ENCODE results near the gene SLC35F3. TPM values are rescaled to one million over a fixed set of nuclear protein-coding genes. Genes with fewer than 3 reads are reported as not detected.
"Not testable (repeated sequence)": the region's sequence is repeated elsewhere in the genome, so short reads cannot be mapped to it uniquely, and the experiment has no call there.

SLC35F3 gene
- total RNA-seq, 2 donors from 2014 or later = 14.4 to 14.8 TPM

DNA sequence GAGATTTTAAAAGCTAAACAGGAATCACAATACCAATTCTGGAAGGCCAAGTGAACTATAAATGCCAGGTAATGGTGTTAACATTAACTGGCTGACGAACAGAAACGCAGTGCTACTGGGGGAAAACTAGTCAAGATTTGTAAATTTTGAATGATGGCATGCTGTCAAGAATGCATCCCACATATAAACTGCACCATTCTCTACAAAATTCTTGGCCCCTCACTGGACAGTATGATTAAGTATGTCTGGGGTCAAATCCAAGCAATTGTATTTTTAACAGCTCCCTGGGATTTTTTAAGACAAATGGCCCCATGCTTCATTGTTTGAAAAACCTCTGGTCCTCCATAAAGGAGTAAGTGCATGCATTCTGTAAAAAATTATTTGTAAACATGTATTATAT lies 395.6 kb downstream of the SLC35F3 start:
- Mint-ChIP-seq H3K27me3 (ENCODE audit: insufficient read depth) (no peaks in the 10 kb centered on the region), H3K27ac (no peak overlapping the region), H3K36me3 (ENCODE audit: low read depth) (peaks cover 7% of the 10 kb centered on the region), H3K4me1 (peaks cover 2% of the 10 kb centered on the region), H3K4me3 (no peak overlapping the region), H3K9me3 (peaks cover 7% of the 10 kb centered on the region)
- H3K4me1 ChIP-seq (ENCODE audit: control insufficient read depth, insufficient read depth, low read length) = no peaks in the 10 kb centered on the region
- TF ChIP-seq, protein P1, sequence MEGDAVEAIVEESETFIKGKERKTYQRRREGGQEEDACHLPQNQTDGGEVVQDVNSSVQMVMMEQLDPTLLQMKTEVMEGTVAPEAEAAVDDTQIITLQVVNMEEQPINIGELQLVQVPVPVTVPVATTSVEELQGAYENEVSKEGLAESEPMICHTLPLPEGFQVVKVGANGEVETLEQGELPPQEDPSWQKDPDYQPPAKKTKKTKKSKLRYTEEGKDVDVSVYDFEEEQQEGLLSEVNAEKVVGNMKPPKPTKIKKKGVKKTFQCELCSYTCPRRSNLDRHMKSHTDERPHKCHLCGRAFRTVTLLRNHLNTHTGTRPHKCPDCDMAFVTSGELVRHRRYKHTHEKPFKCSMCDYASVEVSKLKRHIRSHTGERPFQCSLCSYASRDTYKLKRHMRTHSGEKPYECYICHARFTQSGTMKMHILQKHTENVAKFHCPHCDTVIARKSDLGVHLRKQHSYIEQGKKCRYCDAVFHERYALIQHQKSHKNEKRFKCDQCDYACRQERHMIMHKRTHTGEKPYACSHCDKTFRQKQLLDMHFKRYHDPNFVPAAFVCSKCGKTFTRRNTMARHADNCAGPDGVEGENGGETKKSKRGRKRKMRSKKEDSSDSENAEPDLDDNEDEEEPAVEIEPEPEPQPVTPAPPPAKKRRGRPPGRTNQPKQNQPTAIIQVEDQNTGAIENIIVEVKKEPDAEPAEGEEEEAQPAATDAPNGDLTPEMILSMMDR (conservative IDR thresholded peaks at IDR 0.05) = no peak
- no peak overlapping the region for H3K9ac ChIP-seq (ENCODE audit: extremely low read depth, low read length, poor library complexity, severe bottlenecking)
- H3K4me3 ChIP-seq (ENCODE audit: low read length) = no peak overlapping the region
- DNase-seq = no peak
- WGBS, 2 experiments (ENCODE audit: insufficient coverage in 1 of 2, insufficient read length in 1 of 2) = 91 to 100% methylated on average over 1 to 2 of the region's 2 CpGs
- H3K36me3 ChIP-seq (ENCODE audit: control insufficient read depth, insufficient read depth, low read length) = no peaks in the 10 kb centered on the region
- H3K9me3 ChIP-seq (ENCODE audit: control insufficient read depth, low read length) = peaks cover 5% of the 10 kb centered on the region
- H3K27me3 ChIP-seq (ENCODE audit: control insufficient read depth, insufficient read depth, low read length, poor library complexity, severe bottlenecking) = no peaks in the 10 kb centered on the region
- no peak overlapping the region for H3K27ac ChIP-seq (ENCODE audit: low read depth, low read length)

DNA sequence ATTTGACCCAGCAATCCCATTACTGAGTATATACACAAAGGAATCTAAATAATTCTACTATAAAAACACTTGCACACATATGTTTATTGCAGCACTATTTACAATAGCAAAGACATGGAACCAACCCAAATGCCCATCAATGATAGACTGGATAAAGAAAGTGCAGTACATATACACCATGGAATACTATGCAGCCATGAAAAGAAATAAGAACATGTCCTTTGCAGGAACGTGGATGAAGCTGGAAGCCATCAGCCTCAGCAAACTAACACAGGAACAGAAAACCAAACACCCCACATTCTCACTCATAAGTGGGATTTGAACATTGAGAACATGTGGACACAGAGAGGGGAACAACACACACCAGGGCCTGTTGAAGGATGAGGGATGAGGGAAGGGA lies 397.2 kb downstream of the SLC35F3 start:
- not testable (repeated sequence) for H3K4me3 ChIP-seq (ENCODE audit: low read length)

DNA sequence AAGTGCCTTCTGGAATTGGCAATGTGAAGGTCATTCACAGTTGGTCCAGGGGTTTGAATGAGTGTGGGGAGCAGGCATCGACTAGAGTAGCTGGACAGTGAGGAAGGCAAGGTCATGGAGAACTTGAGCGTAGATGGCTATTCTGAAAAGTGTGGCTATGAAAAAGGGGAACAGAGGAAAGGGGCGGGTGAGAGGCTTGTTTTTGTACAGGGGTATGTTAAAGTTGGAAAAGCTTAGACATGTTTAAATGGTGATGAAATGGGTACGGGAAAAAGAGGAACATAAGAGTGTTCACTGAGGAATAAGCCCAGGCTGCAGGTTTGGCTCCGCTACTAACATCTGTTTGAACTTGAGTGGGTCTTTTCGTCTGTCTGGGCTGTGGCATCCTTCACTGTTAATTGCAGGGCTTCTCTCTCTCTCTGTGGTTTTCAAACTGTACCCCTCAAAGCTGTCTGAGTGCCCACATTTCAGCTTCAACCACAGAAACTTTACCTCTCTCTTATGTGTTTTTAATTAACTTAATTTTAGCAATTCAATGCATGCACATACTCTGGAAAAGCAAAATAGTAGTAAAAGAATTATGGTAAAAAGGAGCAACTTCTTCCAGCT lies 398.0 kb downstream of the SLC35F3 start:
- Histone ChIP-seq H3K27me3 (ENCODE audit: control insufficient read depth, insufficient read depth, low read length, poor library complexity, severe bottlenecking) (no peaks in the 10 kb centered on the region), H3K9me3 (ENCODE audit: control insufficient read depth, low read length) (peaks cover 5% of the 10 kb centered on the region), H3K27ac (ENCODE audit: low read depth, low read length) (no peak overlapping the region), H3K4me1 (ENCODE audit: control insufficient read depth, insufficient read depth, low read length) (no peaks in the 10 kb centered on the region), H3K4me3 (ENCODE audit: low read length) (no peak overlapping the region), H3K9ac (ENCODE audit: extremely low read depth, low read length, poor library complexity, severe bottlenecking) (no peak overlapping the region), H3K36me3 (ENCODE audit: control insufficient read depth, insufficient read depth, low read length) (no peaks in the 10 kb centered on the region)
- TF ChIP-seq, protein P1 (conservative IDR thresholded peaks at IDR 0.05) = no peak
- H3K36me3 Mint-ChIP-seq (ENCODE audit: low read depth) = peaks cover 19% of the 10 kb centered on the region
- no peaks in the 10 kb centered on the region for H3K4me1 Mint-ChIP-seq
- H3K4me3 Mint-ChIP-seq = no peak overlapping the region
- no peak overlapping the region for H3K27ac Mint-ChIP-seq
- WGBS, 2 experiments (ENCODE audit: insufficient coverage in 1 of 2, insufficient read length in 1 of 2) = 88% methylated on average over 5 to 6 of the region's 6 CpGs
- H3K9me3 Mint-ChIP-seq = peaks cover 7% of the 10 kb centered on the region
- DNase-seq = no peak
- no peaks in the 10 kb centered on the region for H3K27me3 Mint-ChIP-seq (ENCODE audit: insufficient read depth)

More for the DNA sequence above, 397.2 kb downstream of the SLC35F3 start:
- H3K36me3 ChIP-seq (ENCODE audit: control insufficient read depth, insufficient read depth, low read length); H3K27ac Mint-ChIP-seq; H3K4me1 ChIP-seq (ENCODE audit: control insufficient read depth, insufficient read depth, low read length); H3K4me3 Mint-ChIP-seq; H3K27me3 ChIP-seq (ENCODE audit: control insufficient read depth, insufficient read depth, low read length, poor library complexity, severe bottlenecking); H3K9me3 Mint-ChIP-seq; H3K9ac ChIP-seq (ENCODE audit: extremely low read depth, low read length, poor library complexity, severe bottlenecking); H3K9me3 ChIP-seq (ENCODE audit: control insufficient read depth, low read length); DNase-seq; H3K4me1 Mint-ChIP-seq; H3K27ac ChIP-seq (ENCODE audit: low read depth, low read length); H3K27me3 Mint-ChIP-seq (ENCODE audit: insufficient read depth): not testable (repeated sequence)
- H3K36me3 Mint-ChIP-seq (ENCODE audit: low read depth) = peaks cover 13% of the 10 kb centered on the region
- WGBS, 2 experiments (ENCODE audit: insufficient coverage in 1 of 2, insufficient read length in 1 of 2) = no CpG with 5 or more reads among the region's 1 CpG

DNA sequence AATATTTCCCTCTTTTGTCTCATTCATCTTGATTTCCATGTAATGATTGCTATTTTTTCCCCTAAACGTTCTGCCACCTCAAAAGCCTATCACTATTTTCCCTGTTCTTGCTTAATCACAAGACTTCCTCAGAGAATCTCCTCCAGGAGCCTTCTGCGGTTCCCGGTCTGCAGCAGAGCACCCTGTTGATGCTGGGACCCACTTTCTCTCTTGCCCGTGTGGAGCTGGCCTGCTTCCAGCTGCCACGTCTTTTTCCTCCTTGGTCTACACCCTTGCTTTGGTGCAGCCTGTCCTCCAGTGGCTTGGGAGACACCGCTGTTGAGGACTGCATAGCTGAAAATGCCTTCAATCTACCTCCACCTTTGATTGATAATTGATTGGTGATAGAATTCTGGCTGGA lies 398.8 kb downstream of the SLC35F3 start:
- TF ChIP-seq, protein P1 (conservative IDR thresholded peaks at IDR 0.05) = no peak
- Histone ChIP-seq H3K36me3 (ENCODE audit: control insufficient read depth, insufficient read depth, low read length) (no peaks in the 10 kb centered on the region), H3K4me3 (ENCODE audit: low read length) (no peak overlapping the region), H3K4me1 (ENCODE audit: control insufficient read depth, insufficient read depth, low read length) (no peaks in the 10 kb centered on the region), H3K9ac (ENCODE audit: extremely low read depth, low read length, poor library complexity, severe bottlenecking) (no peak overlapping the region), H3K9me3 (ENCODE audit: control insufficient read depth, low read length) (peaks cover 5% of the 10 kb centered on the region), H3K27me3 (ENCODE audit: control insufficient read depth, insufficient read depth, low read length, poor library complexity, severe bottlenecking) (no peaks in the 10 kb centered on the region), H3K27ac (ENCODE audit: low read depth, low read length) (no peak overlapping the region)
- Mint-ChIP-seq H3K4me3 (no peak overlapping the region), H3K4me1 (no peaks in the 10 kb centered on the region), H3K9me3 (peaks cover 7% of the 10 kb centered on the region), H3K27ac (no peak overlapping the region), H3K36me3 (ENCODE audit: low read depth) (peaks cover 24% of the 10 kb centered on the region), H3K27me3 (ENCODE audit: insufficient read depth) (no peaks in the 10 kb centered on the region)
- WGBS, 2 experiments (ENCODE audit: insufficient coverage in 1 of 2, insufficient read length in 1 of 2) = 74 to 92% methylated on average over 1 to 6 of the region's 6 CpGs
- DNase-seq = no peak
